ENCODE data around the gene TMEM121. TPM values are rescaled to one million over a fixed set of nuclear protein-coding genes. Genes with fewer than 3 reads are reported as not detected.

The TMEM121 gene
- total and polyA plus RNA-seq, 5 donors from 2014 or later, result 1.8 to 5.8 (median 3.7) TPM

DNA sequence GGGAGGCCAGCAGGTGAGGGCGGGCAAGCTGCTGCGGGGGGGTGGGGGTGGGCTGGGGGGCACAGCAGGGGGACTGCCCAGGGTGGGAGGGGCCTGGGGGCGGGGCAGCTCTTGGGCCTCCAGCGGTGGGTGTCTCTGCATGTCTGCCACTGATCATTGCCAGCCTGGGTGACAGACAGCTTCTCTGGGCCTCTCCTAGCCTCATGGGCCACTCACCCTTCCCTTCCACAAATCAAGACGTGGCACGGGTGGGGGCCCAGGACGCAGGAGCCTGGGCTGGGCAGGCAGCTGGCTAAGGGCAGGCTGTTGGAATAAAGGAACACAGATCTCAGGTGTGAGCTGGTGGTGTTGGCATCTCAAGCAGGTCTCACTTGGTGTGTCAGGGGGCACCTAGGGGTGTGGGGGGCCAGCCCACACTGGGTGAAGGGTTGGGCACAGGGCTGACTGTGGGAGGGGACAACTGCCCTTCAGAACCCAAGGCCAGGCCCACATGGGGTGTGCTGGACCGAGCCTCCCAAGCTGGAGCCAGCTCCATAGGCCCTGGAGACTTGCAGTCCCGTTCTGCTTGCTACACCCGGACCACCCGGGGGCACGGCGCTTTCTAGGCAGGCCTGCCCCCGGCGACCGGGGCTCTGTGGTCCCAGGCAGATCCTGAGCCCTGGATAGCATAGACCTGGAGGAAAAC is 32.3 kb upstream of the TMEM121 start:
- H3K27me3 ChIP-seq (ENCODE audit: control insufficient read depth, insufficient read depth, low read length), result no peaks in the 10 kb centered on the region
- H3K4me1 ChIP-seq (ENCODE audit: control insufficient read depth, insufficient read depth, low read length, poor library complexity, severe bottlenecking), result peaks cover 23% of the 10 kb centered on the region
- no peaks in the 10 kb centered on the region for H3K9me3 ChIP-seq (ENCODE audit: control insufficient read depth in 2 of 2, low read length in 2 of 2)
- H3K9me3 Mint-ChIP-seq, result no peaks in the 10 kb centered on the region
- peaks cover 5% of the 10 kb centered on the region for H3K27me3 Mint-ChIP-seq
- no peaks in the 10 kb centered on the region for H3K36me3 Mint-ChIP-seq
- H3K36me3 ChIP-seq (ENCODE audit: control insufficient read depth, insufficient read depth, low read length), result no peaks in the 10 kb centered on the region
- ATAC-seq (ENCODE audit: low read depth in 2 of 2) (no peak), DNase-seq (peak in 1 of 3 donors; percentile 6)
- H3K4me3 Mint-ChIP-seq, result peak overlapping the region in 1 of 4 donors; percentile 29
- H3K4me1 Mint-ChIP-seq, result peaks cover 0 to 23% (median 3%) of the 10 kb centered on the region in 4 donors
- H3K27ac ChIP-seq (ENCODE audit: insufficient read depth, low read length, poor library complexity, severe bottlenecking), result no peak overlapping the region
- peak overlapping the region in 2 of 3 donors; percentile 9 to 59 for H3K27ac Mint-ChIP-seq
- H3K4me3 ChIP-seq (ENCODE audit: low read depth, low read length), result no peak overlapping the region

DNA sequence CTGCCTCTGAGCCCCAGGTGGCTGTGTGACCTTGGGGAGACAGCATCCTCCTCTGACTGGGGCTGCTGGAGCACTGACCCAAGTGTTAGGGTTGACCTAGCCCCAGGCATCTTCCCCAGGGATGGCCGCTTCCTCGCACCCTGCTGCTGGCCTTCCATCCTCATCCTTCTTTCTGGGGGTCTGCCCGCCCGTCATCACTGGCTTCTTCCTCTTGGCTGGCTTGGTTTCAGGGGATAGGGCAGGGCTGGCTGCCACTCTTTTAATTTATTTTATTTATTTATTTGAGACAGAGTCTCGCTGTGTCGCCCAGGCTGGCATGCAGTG is 31.8 kb upstream of the TMEM121 start:
- Histone ChIP-seq H3K4me1 (ENCODE audit: control insufficient read depth, insufficient read depth, low read length, poor library complexity, severe bottlenecking) (peaks cover 18% of the 10 kb centered on the region), H3K36me3 (ENCODE audit: control insufficient read depth, insufficient read depth, low read length) (no peaks in the 10 kb centered on the region), H3K9me3 (ENCODE audit: control insufficient read depth in 2 of 2, low read length in 2 of 2) (no peaks in the 10 kb centered on the region), H3K4me3 (ENCODE audit: low read depth, low read length) (no peak overlapping the region), H3K27ac (ENCODE audit: insufficient read depth, low read length, poor library complexity, severe bottlenecking) (no peak overlapping the region), H3K27me3 (ENCODE audit: control insufficient read depth, insufficient read depth, low read length) (no peaks in the 10 kb centered on the region)
- Mint-ChIP-seq H3K4me3 (peak overlapping the region in 1 of 4 donors; percentile 29), H3K27ac (no peak overlapping the region), H3K27me3 (peaks cover 5% of the 10 kb centered on the region), H3K9me3 (no peaks in the 10 kb centered on the region), H3K4me1 (peaks cover 0 to 18% (median 1%) of the 10 kb centered on the region in 4 donors), H3K36me3 (no peaks in the 10 kb centered on the region)
- ATAC-seq (ENCODE audit: low read depth in 2 of 2), result no peak
- no peak for DNase-seq

DNA sequence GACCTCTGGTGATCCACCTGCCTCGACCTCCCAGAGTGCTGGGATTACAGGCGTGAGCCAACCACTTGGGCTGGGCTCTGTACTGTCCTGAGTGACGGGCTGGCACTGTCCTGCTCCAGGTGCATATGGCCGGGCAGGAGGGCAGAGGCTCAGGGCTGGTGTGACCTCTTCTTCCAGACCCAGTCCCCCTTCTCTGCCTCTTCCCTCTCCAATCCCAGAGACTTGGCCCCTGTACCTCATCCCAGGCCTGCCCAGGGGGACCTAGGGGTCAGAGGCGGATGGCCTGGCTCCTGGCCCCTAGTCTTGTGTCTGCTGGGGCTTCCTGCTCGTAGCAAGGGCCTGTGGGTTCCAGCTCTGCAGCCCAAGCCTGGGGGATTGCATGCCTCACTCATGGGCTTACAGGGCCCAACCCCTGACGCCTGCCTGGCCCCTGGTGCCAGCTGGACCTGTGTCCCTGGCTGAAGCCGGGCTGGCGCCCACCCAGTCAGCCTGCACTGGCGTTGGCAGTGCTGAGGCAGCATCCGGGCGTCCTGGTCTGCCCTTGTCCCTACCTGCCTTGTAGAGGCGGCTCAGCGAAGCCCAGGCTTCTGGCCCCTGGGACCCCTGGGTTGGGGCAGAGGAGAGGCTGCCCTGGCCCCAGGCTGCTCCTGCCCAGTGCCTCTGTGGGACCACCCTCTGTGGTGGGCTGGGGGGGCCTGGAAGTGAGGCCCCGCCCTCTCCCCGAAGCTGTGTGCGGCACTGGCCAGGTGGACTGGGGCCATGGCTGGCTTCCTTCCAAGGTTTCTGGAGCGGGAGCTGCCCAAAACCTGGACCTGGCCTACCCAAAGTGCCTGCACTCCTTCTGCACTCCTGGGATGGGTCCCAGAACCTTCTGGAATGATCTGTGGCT is 31.0 kb upstream of the TMEM121 start:
- DNase-seq, result no peak
- peaks cover 5% of the 10 kb centered on the region for H3K27me3 Mint-ChIP-seq
- peaks cover 11% of the 10 kb centered on the region for H3K4me1 ChIP-seq (ENCODE audit: control insufficient read depth, insufficient read depth, low read length, poor library complexity, severe bottlenecking)
- H3K9me3 Mint-ChIP-seq, result no peaks in the 10 kb centered on the region
- no peak overlapping the region for H3K27ac ChIP-seq (ENCODE audit: insufficient read depth, low read length, poor library complexity, severe bottlenecking)
- no peak overlapping the region for H3K27ac Mint-ChIP-seq
- no peaks in the 10 kb centered on the region for H3K36me3 ChIP-seq (ENCODE audit: control insufficient read depth, insufficient read depth, low read length)
- no peak for ATAC-seq (ENCODE audit: low read depth in 2 of 2)
- no peaks in the 10 kb centered on the region for H3K36me3 Mint-ChIP-seq
- no peaks in the 10 kb centered on the region for H3K9me3 ChIP-seq (ENCODE audit: control insufficient read depth in 2 of 2, low read length in 2 of 2)
- peaks cover 0 to 16% (median 0%) of the 10 kb centered on the region in 4 donors for H3K4me1 Mint-ChIP-seq
- H3K4me3 Mint-ChIP-seq, result no peak overlapping the region
- no peak overlapping the region for H3K4me3 ChIP-seq (ENCODE audit: low read depth, low read length)
- no peaks in the 10 kb centered on the region for H3K27me3 ChIP-seq (ENCODE audit: control insufficient read depth, insufficient read depth, low read length)

DNA sequence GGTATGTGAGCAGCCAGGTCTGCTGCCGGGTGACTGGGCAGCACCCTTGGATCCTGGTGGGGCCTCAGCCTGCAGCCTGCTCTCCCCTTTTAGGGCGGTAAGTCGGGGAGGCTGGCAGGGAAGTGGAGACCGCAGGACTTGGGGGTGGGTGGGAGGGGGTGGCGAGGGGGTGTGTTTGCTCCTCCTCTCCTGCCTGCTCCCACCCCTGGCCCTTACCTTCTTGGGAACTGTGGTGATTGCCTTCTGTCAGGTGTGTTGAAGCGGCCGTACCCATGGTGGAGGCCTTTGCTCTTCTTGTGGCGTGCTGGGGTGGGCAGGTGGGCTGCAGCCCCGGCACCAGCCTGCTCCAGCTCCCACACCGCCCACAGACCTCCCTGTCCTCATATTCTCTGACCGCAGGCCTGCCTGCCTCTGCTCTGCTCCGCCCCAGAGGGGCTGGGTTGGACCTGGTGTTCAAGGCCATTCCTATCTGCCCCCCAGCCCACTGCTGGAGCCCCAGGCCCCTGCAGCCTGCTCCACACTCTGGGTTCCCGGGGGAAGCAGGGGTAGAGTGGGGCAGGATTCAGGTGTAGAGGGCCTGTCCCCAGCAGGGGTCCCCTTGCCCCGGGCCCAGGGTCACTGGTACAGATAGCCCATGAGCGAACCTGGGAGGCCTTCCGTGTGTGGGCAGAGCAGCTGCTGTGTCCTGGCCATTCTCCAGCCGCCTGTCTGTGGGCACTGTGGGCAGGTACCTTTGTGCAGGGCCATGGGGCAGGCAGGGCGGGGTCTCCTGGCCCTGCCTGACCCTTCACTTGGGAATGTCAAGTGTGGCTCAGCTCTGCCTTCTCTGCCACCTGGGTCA is 30.2 kb upstream of the TMEM121 start:
- Mint-ChIP-seq H3K27me3 (peaks cover 9% of the 10 kb centered on the region), H3K4me1 (peaks cover 0 to 12% (median 0%) of the 10 kb centered on the region in 4 donors), H3K27ac (no peak overlapping the region), H3K9me3 (no peaks in the 10 kb centered on the region), H3K4me3 (no peak overlapping the region), H3K36me3 (no peaks in the 10 kb centered on the region)
- DNase-seq (no peak), ATAC-seq (ENCODE audit: low read depth in 2 of 2) (no peak)
- Histone ChIP-seq H3K27me3 (ENCODE audit: control insufficient read depth, insufficient read depth, low read length) (no peaks in the 10 kb centered on the region), H3K36me3 (ENCODE audit: control insufficient read depth, insufficient read depth, low read length) (no peaks in the 10 kb centered on the region), H3K4me1 (ENCODE audit: control insufficient read depth, insufficient read depth, low read length, poor library complexity, severe bottlenecking) (peaks cover 11% of the 10 kb centered on the region), H3K9me3 (ENCODE audit: control insufficient read depth in 2 of 2, low read length in 2 of 2) (no peaks in the 10 kb centered on the region), H3K27ac (ENCODE audit: insufficient read depth, low read length, poor library complexity, severe bottlenecking) (no peak overlapping the region), H3K4me3 (ENCODE audit: low read depth, low read length) (no peak overlapping the region)

DNA sequence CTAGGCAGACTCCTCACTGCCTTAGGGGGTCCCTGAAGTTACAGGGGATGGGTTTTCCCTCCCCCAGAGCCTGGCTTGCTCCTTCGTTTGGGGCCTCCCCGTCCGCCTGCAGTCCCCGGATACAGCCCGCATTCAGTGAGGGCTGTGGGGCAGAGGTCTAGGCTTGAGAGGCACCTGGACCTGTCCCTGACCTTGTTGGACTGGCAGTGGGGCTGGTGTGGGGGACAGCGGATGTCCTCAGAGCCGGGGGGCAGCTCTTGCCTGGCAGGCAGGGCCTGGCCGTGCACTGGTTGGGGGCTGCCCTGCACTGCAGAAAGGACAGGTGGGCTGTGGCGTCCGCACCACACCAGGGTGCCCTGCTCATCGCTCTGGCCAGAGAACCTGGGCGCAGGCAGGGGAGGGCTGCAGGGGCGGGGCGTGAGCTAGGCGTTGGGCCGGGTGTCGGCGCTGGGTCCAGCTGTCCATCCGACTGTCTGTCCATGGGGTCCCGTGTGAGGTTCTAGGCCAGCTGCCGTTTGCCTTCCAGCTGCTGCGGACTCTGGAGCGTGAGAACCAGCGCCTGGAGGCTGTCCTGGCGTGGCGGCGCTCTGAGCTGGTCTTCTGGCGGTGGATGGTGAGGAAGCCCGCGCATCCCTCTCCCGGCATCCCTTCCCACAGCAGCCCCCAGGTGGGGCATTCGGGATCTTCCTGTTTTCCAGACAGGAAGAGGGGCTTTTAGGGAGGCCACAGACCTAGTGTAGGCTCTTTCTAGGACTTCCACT is 29.4 kb upstream of the TMEM121 start:
- Mint-ChIP-seq H3K4me3 (no peak overlapping the region), H3K27me3 (peaks cover 4% of the 10 kb centered on the region), H3K4me1 (peaks cover 0 to 7% (median 0%) of the 10 kb centered on the region in 4 donors), H3K9me3 (no peaks in the 10 kb centered on the region), H3K36me3 (no peaks in the 10 kb centered on the region), H3K27ac (no peak overlapping the region)
- H3K9me3 ChIP-seq (ENCODE audit: control insufficient read depth in 2 of 2, low read length in 2 of 2), result no peaks in the 10 kb centered on the region
- H3K4me1 ChIP-seq (ENCODE audit: control insufficient read depth, insufficient read depth, low read length, poor library complexity, severe bottlenecking), result peaks cover 4% of the 10 kb centered on the region
- H3K36me3 ChIP-seq (ENCODE audit: control insufficient read depth, insufficient read depth, low read length), result no peaks in the 10 kb centered on the region
- no peak overlapping the region for H3K27ac ChIP-seq (ENCODE audit: insufficient read depth, low read length, poor library complexity, severe bottlenecking)
- no peaks in the 10 kb centered on the region for H3K27me3 ChIP-seq (ENCODE audit: control insufficient read depth, insufficient read depth, low read length)
- peak in 1 of 3 donors; percentile 6 for DNase-seq
- H3K4me3 ChIP-seq (ENCODE audit: low read depth, low read length), result no peak overlapping the region
- no peak for ATAC-seq (ENCODE audit: low read depth in 2 of 2)

DNA sequence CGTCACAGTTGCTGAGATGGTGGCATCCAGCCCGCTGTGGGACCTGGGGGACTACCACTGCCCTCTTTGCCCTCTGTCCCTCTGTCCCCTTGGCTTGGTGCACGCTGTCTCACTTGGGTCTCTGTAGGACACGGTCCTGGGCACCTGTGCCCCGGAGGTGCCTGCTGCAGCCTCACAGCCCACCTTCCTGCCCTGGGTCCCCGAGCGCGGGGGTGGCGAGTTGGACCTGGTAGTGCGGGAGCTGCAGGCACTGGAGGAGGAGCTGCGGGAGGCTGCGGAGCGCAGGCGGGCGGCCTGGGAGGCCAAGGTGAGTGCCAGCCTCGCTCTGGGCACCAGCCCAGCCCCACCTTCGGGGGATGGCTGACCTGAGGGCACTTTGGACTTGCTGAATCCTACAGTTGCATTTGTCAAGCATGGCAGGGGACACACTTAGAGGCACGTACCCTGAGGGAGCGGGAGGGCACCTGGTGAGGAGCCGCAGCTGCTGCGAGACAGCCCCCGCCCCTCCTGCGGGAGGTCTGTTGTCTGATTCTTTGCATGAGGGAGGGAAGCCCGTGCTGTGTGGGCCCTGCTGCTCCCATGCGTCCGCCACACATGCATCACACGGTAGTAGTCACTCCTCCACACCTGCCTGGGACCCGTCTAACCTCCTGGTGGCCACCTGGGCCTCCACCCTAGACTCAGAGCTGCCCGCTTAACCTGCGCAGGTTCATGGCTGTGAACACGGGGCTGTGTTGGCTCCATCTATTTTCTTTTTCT is 28.5 kb upstream of the TMEM121 start:
- Histone ChIP-seq H3K4me3 (ENCODE audit: low read depth, low read length) (no peak overlapping the region), H3K27me3 (ENCODE audit: control insufficient read depth, insufficient read depth, low read length) (no peaks in the 10 kb centered on the region), H3K36me3 (ENCODE audit: control insufficient read depth, insufficient read depth, low read length) (no peaks in the 10 kb centered on the region), H3K9me3 (ENCODE audit: control insufficient read depth in 2 of 2, low read length in 2 of 2) (no peaks in the 10 kb centered on the region), H3K27ac (ENCODE audit: insufficient read depth, low read length, poor library complexity, severe bottlenecking) (no peak overlapping the region), H3K4me1 (ENCODE audit: control insufficient read depth, insufficient read depth, low read length, poor library complexity, severe bottlenecking) (no peaks in the 10 kb centered on the region)
- peaks cover 0 to 5% (median 0%) of the 10 kb centered on the region in 4 donors for H3K4me1 Mint-ChIP-seq
- no peaks in the 10 kb centered on the region for H3K36me3 Mint-ChIP-seq
- no peak for ATAC-seq (ENCODE audit: low read depth in 2 of 2)
- peaks cover 4% of the 10 kb centered on the region for H3K27me3 Mint-ChIP-seq
- peak in 1 of 3 donors; percentile 3 for DNase-seq
- H3K27ac Mint-ChIP-seq, result no peak overlapping the region
- peak overlapping the region in 1 of 4 donors; percentile 38 for H3K4me3 Mint-ChIP-seq
- no peaks in the 10 kb centered on the region for H3K9me3 Mint-ChIP-seq

Data from CD4-positive, CD25-positive, alpha-beta regulatory T cell (primary cell).